ENCODE results near the gene TBC1D13. TPM values are rescaled to one million over a fixed set of nuclear protein-coding genes. Genes with fewer than 3 reads are reported as not detected.
"Not testable (repeated sequence)": the region's sequence is repeated elsewhere in the genome, so short reads cannot be mapped to it uniquely, and the experiment has no call there.

Gene TBC1D13
- total RNA-seq, 1 donor from 2014 or later, result 24.3 TPM

DNA sequence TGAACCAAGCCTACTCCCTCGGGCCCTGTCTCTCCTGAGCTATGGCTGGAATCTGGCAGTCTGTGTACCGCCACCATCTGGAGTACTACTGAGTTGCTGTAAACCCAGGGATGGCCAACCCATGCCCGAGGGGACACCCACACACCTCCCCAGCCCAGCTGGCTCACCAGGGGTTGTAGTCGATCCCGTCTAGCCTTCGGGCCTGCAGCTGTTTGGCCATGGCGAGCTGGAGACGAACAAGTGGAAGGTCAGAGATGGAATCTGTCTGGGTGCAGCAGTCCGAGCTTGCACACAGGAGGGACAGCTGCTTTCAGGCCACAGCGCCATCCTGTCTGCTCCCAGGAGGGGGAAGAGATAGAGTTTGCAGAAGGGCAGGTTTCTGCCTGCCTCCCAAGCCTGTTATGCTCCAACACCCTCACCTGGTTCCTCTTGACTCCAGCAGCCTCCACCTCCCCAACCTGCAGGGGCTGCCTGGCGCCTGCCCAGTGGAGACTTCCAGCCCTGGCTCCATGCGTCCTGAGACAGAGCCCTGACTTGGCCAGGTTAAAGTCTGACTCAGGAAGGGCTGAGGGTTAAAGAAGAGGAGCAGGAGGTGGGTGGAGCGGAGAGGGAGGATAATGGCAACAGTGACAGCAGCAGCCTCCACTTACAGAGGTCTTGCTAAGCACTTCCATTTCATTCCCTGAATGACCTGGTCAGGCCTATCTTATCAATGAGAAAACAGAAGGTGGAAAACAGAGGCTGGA is 58.3 kb downstream of the TBC1D13 start:
- no peak for DNase-seq (ENCODE audit: low read depth)
- Mint-ChIP-seq H3K4me1 (ENCODE audit: low read depth, unreplicated experiment) (no peaks in the 10 kb centered on the region), H3K36me3 (ENCODE audit: low read depth, unreplicated experiment) (peaks cover 15% of the 10 kb centered on the region), H3K4me3 (ENCODE audit: unreplicated experiment) (no peak overlapping the region), H3K27ac (ENCODE audit: unreplicated experiment) (no peak overlapping the region), H3K9me3 (ENCODE audit: unreplicated experiment) (peaks cover 11% of the 10 kb centered on the region), H3K27me3 (ENCODE audit: low read depth, unreplicated experiment) (no peaks in the 10 kb centered on the region)
- H3K9me3 ChIP-seq (ENCODE audit: insufficient read depth, low read depth, low read length), result no peaks in the 10 kb centered on the region
- no peak overlapping the region for H3K4me2 ChIP-seq (ENCODE audit: low read length)
- FAIRE-seq, result no peak
- H2AFZ ChIP-seq (ENCODE audit: low read depth, low read length), result no peak overlapping the region
- H3K9ac ChIP-seq (ENCODE audit: low read length), result no peak overlapping the region
- no peak for TF ChIP-seq EZH2 (IDR thresholded peaks at IDR 0.05; ENCODE audit: insufficient read depth, low read length)
- TF ChIP-seq, protein P1, sequence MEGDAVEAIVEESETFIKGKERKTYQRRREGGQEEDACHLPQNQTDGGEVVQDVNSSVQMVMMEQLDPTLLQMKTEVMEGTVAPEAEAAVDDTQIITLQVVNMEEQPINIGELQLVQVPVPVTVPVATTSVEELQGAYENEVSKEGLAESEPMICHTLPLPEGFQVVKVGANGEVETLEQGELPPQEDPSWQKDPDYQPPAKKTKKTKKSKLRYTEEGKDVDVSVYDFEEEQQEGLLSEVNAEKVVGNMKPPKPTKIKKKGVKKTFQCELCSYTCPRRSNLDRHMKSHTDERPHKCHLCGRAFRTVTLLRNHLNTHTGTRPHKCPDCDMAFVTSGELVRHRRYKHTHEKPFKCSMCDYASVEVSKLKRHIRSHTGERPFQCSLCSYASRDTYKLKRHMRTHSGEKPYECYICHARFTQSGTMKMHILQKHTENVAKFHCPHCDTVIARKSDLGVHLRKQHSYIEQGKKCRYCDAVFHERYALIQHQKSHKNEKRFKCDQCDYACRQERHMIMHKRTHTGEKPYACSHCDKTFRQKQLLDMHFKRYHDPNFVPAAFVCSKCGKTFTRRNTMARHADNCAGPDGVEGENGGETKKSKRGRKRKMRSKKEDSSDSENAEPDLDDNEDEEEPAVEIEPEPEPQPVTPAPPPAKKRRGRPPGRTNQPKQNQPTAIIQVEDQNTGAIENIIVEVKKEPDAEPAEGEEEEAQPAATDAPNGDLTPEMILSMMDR (IDR thresholded peaks at IDR 0.05; ENCODE audit: insufficient read depth, low read depth, low read length), result no peak
- no peaks in the 10 kb centered on the region for H3K4me1 ChIP-seq (ENCODE audit: insufficient read depth, low read length)
- no peak overlapping the region for H3K4me3 ChIP-seq (ENCODE audit: insufficient read depth, low read depth, low read length)
- no peaks in the 10 kb centered on the region for H3K36me3 ChIP-seq (ENCODE audit: insufficient read depth, low read length)
- H3K79me2 ChIP-seq (ENCODE audit: insufficient read depth, low read length), result no peaks in the 10 kb centered on the region
- H3K27ac ChIP-seq (ENCODE audit: low read depth, low read length), result no peak overlapping the region
- no peaks in the 10 kb centered on the region for H3K27me3 ChIP-seq (ENCODE audit: insufficient read depth, low read length)
- peaks cover 8% of the 10 kb centered on the region for H4K20me1 ChIP-seq (ENCODE audit: insufficient read depth, low read length)

DNA sequence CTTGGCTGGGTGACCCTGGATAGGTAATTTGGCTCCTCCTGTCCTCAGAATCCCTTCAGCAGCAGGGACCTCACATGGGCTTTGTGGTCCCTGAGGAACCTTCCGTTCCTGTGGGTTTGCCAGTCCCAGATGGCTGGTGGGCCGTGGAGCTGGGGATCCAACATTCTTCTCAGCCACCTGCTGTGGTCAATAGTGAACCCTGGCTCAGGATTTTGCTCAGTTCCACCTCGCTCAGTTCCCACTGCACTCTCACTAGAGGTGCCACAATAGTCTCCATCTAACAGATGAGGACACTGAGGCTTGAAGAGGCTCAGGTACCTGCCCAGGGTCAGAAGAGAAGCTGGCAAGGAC is 59.6 kb downstream of the TBC1D13 start:
- Histone ChIP-seq H2AFZ (ENCODE audit: low read depth, low read length) (no peak overlapping the region), H4K20me1 (ENCODE audit: insufficient read depth, low read length) (peaks cover 8% of the 10 kb centered on the region), H3K4me3 (ENCODE audit: insufficient read depth, low read depth, low read length) (no peak overlapping the region), H3K9ac (ENCODE audit: low read length) (no peak overlapping the region), H3K9me3 (ENCODE audit: insufficient read depth, low read depth, low read length) (no peaks in the 10 kb centered on the region), H3K79me2 (ENCODE audit: insufficient read depth, low read length) (no peaks in the 10 kb centered on the region), H3K27ac (ENCODE audit: low read depth, low read length) (no peak overlapping the region), H3K36me3 (ENCODE audit: insufficient read depth, low read length) (no peaks in the 10 kb centered on the region), H3K4me1 (ENCODE audit: insufficient read depth, low read length) (no peaks in the 10 kb centered on the region), H3K4me2 (ENCODE audit: low read length) (no peak overlapping the region), H3K27me3 (ENCODE audit: insufficient read depth, low read length) (no peaks in the 10 kb centered on the region)
- DNase-seq (ENCODE audit: low read depth) (no peak), FAIRE-seq (no peak)
- Mint-ChIP-seq H3K36me3 (ENCODE audit: low read depth, unreplicated experiment) (peaks cover 24% of the 10 kb centered on the region), H3K27me3 (ENCODE audit: low read depth, unreplicated experiment) (no peaks in the 10 kb centered on the region), H3K9me3 (ENCODE audit: unreplicated experiment) (peaks cover 23% of the 10 kb centered on the region), H3K27ac (ENCODE audit: unreplicated experiment) (no peak overlapping the region), H3K4me1 (ENCODE audit: low read depth, unreplicated experiment) (no peaks in the 10 kb centered on the region), H3K4me3 (ENCODE audit: unreplicated experiment) (no peak overlapping the region)
- TF ChIP-seq, protein P1 (IDR thresholded peaks at IDR 0.05; ENCODE audit: insufficient read depth, low read depth, low read length), result no peak
- TF ChIP-seq EZH2 (IDR thresholded peaks at IDR 0.05; ENCODE audit: insufficient read depth, low read length), result no peak

DNA sequence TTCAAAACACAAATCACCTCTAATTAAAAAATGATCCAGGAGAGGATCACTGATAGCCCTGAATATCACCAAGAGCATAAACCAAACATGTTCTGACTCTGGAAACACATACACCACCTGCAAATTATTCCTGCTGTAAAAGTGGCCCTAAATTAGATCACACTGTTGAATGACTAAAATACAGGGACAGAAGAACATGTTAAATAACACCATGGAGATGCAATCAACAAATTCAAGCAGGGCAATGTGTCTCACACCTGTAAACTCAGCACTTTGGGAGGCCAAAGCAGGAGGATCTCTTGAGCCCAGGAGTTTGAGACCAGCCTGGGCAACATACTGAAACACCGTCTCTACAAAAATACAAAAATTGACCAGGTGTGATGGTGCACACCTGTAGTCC is 60.8 kb downstream of the TBC1D13 start:
- Histone ChIP-seq H3K4me1 (ENCODE audit: insufficient read depth, low read length) (no peaks in the 10 kb centered on the region), H3K27ac (ENCODE audit: low read depth, low read length) (no peak overlapping the region), H3K79me2 (ENCODE audit: insufficient read depth, low read length) (no peaks in the 10 kb centered on the region), H3K4me3 (ENCODE audit: insufficient read depth, low read depth, low read length) (no peak overlapping the region), H2AFZ (ENCODE audit: low read depth, low read length) (no peak overlapping the region), H3K9me3 (ENCODE audit: insufficient read depth, low read depth, low read length) (no peaks in the 10 kb centered on the region), H3K27me3 (ENCODE audit: insufficient read depth, low read length) (no peaks in the 10 kb centered on the region), H4K20me1 (ENCODE audit: insufficient read depth, low read length) (peaks cover 5% of the 10 kb centered on the region), H3K9ac (ENCODE audit: low read length) (no peak overlapping the region), H3K36me3 (ENCODE audit: insufficient read depth, low read length) (no peaks in the 10 kb centered on the region), H3K4me2 (ENCODE audit: low read length) (no peak overlapping the region)
- Mint-ChIP-seq H3K36me3 (ENCODE audit: low read depth, unreplicated experiment) (peaks cover 20% of the 10 kb centered on the region), H3K27ac (ENCODE audit: unreplicated experiment) (no peak overlapping the region), H3K4me3 (ENCODE audit: unreplicated experiment) (no peak overlapping the region), H3K9me3 (ENCODE audit: unreplicated experiment) (peaks cover 23% of the 10 kb centered on the region), H3K27me3 (ENCODE audit: low read depth, unreplicated experiment) (no peaks in the 10 kb centered on the region), H3K4me1 (ENCODE audit: low read depth, unreplicated experiment) (no peaks in the 10 kb centered on the region)
- FAIRE-seq (no peak), DNase-seq (ENCODE audit: low read depth) (no peak)
- no peak for TF ChIP-seq EZH2 (IDR thresholded peaks at IDR 0.05; ENCODE audit: insufficient read depth, low read length)
- TF ChIP-seq, protein P1 (IDR thresholded peaks at IDR 0.05; ENCODE audit: insufficient read depth, low read depth, low read length), result no peak

DNA sequence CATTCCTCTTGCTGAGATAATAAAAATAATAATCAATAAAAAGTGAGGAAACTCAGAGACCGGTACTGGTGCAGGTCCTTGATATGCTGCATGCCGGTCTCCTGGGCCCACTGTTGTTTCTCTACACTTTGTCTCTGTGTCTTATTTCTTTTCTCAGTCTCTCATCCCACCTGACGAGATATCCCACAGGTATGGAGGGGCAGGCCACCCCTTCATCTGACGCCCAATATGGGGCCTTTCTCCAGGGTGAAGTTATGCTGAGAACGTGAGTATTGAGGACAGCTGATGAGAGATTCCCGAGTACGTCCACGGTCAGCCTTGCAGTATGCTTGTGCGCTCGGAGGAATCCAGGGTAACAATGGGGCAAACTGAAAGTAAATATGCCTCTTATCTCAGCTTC is 64.0 kb downstream of the TBC1D13 start:
- H3K4me1 Mint-ChIP-seq (ENCODE audit: low read depth, unreplicated experiment); H2AFZ ChIP-seq (ENCODE audit: low read depth, low read length); H3K9ac ChIP-seq (ENCODE audit: low read length); H3K79me2 ChIP-seq (ENCODE audit: insufficient read depth, low read length); H3K27ac Mint-ChIP-seq (ENCODE audit: unreplicated experiment); H3K4me3 Mint-ChIP-seq (ENCODE audit: unreplicated experiment); H3K9me3 ChIP-seq (ENCODE audit: insufficient read depth, low read depth, low read length); H3K27me3 ChIP-seq (ENCODE audit: insufficient read depth, low read length); H3K4me2 ChIP-seq (ENCODE audit: low read length); H3K27me3 Mint-ChIP-seq (ENCODE audit: low read depth, unreplicated experiment); FAIRE-seq; H3K36me3 ChIP-seq (ENCODE audit: insufficient read depth, low read length); H3K4me1 ChIP-seq (ENCODE audit: insufficient read depth, low read length); H3K27ac ChIP-seq (ENCODE audit: low read depth, low read length); H4K20me1 ChIP-seq (ENCODE audit: insufficient read depth, low read length); H3K4me3 ChIP-seq (ENCODE audit: insufficient read depth, low read depth, low read length); DNase-seq (ENCODE audit: low read depth): not testable (repeated sequence)
- Mint-ChIP-seq H3K36me3 (ENCODE audit: low read depth, unreplicated experiment) (peaks cover 18% of the 10 kb centered on the region), H3K9me3 (ENCODE audit: unreplicated experiment) (peaks cover 23% of the 10 kb centered on the region)
